Cardiac fibroblast (primary cell): Measurements from ENCODE around the gene MSI2.

Experiments used
- DNase-seq, 2 donors: peaks; one replicate each; pipeline versions ENCODE4 v3.0.0 to v3.0.0-alpha.2; 2010; ENCODE audit warnings: low read depth in 2 of 2
- H3K4me3 ChIP-seq, 2 donors: replicated peaks in 1 of 2; 1 replicate in 1 of 2; 2 replicates in 1 of 2; pipeline ENCODE4 v1.5.1; 2011; ENCODE audit warnings: low read depth in 2 of 2, low read length in 2 of 2, mild to moderate bottlenecking in 2 of 2, moderate library complexity in 1 of 2
- TF ChIP-seq, protein P1 (sequence below): IDR thresholded peaks from one replicate; pipeline ENCODE4 v1.5.1; 2011; ENCODE audit warnings: low read depth, mild to moderate bottlenecking, low read length, inconsistent platforms

The MSI2 gene

DNA sequence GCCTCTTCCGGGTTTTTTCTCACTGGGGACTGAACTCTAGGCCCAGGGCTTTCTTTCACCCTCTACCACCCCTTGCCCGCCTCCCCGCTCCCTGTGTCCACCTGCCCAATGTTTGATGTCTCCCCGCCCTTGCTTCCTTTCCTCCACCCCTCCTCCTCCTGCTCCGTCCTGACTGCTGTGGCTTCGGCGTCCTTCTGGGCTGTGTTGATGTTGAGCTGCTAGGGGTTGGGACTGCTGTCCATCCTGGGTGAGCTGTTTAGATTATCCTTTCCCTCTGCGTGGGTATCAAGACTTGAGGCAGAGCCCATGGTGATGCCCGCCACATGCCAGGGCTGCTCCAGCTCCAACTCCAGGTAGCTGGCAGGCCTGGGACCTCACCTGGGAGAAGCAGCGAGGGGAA lies 371.3 kb downstream of the MSI2 start:
- no peak for DNase-seq
- no peak overlapping the region for H3K4me3 ChIP-seq
- TF ChIP-seq, protein P1, sequence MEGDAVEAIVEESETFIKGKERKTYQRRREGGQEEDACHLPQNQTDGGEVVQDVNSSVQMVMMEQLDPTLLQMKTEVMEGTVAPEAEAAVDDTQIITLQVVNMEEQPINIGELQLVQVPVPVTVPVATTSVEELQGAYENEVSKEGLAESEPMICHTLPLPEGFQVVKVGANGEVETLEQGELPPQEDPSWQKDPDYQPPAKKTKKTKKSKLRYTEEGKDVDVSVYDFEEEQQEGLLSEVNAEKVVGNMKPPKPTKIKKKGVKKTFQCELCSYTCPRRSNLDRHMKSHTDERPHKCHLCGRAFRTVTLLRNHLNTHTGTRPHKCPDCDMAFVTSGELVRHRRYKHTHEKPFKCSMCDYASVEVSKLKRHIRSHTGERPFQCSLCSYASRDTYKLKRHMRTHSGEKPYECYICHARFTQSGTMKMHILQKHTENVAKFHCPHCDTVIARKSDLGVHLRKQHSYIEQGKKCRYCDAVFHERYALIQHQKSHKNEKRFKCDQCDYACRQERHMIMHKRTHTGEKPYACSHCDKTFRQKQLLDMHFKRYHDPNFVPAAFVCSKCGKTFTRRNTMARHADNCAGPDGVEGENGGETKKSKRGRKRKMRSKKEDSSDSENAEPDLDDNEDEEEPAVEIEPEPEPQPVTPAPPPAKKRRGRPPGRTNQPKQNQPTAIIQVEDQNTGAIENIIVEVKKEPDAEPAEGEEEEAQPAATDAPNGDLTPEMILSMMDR = no peak

DNA sequence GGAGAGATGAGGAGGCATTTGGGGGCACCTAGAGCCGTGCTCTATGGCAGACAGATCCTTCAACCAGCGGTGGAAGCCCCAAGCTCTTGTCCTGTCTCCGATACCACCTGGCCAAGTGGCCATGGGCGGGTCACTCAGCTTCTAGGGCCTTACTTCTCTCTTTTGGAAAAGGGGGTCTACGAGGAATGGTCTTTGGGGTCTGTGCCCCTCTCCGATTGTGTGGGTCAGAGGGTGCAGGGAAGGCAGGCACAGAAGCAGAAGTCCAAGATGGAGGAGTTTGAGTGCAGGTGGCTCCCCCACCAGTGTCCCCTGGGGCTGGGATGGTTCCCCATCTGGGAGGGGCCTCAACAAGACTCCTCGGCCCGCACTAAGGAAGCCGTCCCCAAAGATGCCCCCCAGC lies 372.1 kb downstream of the MSI2 start:
- no peak for DNase-seq
- TF ChIP-seq, protein P1 = no peak
- H3K4me3 ChIP-seq = no peak overlapping the region

DNA sequence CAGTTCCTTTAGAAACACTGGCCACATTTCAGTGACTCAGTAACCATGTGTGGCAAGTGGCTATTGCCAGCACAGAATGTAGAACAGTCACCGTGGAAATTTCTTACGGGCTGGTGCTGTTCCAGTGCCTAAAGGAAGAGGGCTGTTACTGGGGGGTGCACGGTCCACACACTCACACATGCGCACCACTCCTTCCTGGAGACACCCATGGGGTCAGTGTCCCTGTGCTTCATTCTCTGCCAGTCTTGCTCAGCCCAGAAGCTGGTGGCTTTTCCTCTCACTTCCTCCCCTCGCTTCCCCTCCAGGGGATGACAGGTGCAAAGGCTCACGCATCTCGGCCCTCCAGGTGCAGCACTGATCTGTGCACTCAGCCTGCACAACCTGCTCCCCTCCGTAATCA lies 373.1 kb downstream of the MSI2 start:
- no peak overlapping the region for H3K4me3 ChIP-seq
- DNase-seq = no peak
- TF ChIP-seq, protein P1 = no peak

DNA sequence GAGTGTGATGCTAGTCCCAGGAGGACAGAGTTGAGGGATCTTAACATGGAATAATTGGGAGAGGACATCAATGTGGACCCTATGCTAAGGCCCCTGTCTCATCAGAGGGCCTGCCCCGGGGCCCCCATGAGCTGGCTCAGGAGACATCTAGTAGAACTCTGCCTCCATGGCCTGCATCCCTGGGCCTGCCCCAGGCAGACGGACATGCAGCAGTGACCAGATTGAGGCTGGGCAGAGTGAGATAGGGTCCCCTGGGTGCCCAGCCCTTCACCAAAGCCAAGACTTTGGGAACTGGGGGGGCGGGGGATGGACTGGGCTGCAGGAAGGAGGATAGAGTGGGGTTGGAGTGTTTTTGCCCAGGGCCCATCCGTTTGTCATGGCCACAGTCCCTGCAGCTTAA lies 373.6 kb downstream of the MSI2 start:
- DNase-seq = no peak
- TF ChIP-seq, protein P1 = no peak
- no peak overlapping the region for H3K4me3 ChIP-seq

DNA sequence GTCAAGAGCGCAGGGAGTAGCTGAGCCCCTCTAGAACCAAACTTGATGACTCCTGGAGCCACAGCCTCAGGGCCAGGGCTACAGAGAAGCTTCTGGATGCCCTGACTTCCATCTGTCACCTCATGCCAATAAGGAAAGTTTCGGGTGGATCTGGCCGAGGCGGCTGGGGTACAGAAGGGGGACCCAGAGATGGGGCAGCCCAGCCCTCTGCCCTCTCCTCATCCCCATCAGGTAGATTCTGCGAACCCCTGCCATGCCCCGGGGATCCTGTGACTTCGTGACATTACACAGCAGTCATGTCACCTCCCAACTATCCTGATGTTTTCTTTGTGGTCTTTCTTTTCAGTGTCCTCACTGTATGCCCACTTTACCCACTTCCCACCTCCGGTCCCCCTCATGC lies 374.4 kb downstream of the MSI2 start:
- no peak overlapping the region for H3K4me3 ChIP-seq
- TF ChIP-seq, protein P1 = no peak
- DNase-seq = no peak

DNA sequence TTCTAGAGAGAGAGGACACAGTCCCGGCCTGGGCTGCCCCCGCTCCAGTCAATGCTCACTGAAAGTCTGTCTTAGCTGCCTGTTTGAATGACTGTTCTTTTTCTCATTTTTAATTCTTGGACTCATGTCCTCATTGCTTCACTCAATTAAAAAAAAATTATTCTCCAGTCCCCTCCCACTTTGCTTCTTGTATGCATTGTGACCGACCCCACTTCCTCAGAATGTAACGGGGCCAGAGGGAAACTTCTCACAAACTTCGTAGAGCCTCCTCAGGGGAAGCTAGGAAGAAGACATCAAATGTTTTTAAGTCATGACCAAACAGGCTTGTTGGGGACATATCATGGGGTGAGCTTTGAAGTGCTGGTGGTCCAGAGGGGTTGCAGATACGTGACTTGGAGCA lies 375.5 kb downstream of the MSI2 start:
- H3K4me3 ChIP-seq = no peak overlapping the region
- TF ChIP-seq, protein P1 = no peak
- DNase-seq = no peak

DNA sequence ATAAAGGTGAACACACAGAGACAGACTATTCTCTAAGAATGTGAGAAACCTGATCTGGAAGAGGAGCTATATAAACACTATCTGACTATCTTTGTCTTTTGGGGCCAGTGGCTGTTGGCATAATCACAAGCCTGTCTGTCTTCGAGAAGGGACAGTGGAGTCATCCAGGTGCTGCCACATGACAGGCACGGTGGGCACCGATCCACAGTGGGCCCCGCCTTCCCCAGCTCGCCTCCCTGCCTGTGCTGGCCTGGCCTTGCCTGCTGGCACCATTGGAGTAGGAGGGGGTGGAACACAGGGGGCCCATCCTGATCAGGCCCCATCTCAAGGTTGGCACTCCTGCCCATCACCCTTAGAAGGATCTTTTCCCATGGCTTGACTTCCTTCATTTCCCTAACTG lies 376.0 kb downstream of the MSI2 start:
- H3K4me3 ChIP-seq = no peak overlapping the region
- TF ChIP-seq, protein P1 = no peak
- DNase-seq = no peak
